ENCODE results near the gene AIFM2. TPM values are rescaled to one million over a fixed set of nuclear protein-coding genes. Genes with fewer than 3 reads are reported as not detected.

AIFM2 gene
- total and polyA plus RNA-seq, 4 donors = 3.6 to 19.1 (median 15.5) TPM

DNA sequence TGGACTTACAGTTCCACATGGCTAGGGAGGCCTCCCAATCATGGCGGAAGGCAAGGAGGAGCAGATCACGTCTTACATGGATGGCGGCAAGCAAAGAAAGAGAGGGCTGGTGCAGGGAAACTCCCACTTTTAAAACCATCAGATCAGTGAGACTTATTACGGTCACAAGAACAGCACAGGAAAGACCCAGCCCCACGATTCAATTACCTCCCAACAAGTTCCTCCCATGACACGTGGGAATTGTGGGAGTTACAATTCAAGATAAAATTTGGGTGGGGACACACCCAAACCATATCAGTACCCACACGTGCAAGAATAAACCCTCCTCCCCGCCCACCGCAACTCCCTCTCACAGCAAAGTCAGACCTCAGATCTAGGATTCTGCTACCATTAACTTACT, 4.5 kb upstream of the AIFM2 start:
- WGBS, 2 donors = 87 to 92% methylated on average over 9 of the region's 9 CpGs
- no peak overlapping the region for H3K4me3 ChIP-seq
- H3K27ac ChIP-seq (ENCODE audit: low read depth in 1 of 2, low read length in 1 of 2) = no peak overlapping the region
- ATAC-seq (ENCODE audit: insufficient read depth, low FRiP score) = no peak
- TF ChIP-seq, protein P1, sequence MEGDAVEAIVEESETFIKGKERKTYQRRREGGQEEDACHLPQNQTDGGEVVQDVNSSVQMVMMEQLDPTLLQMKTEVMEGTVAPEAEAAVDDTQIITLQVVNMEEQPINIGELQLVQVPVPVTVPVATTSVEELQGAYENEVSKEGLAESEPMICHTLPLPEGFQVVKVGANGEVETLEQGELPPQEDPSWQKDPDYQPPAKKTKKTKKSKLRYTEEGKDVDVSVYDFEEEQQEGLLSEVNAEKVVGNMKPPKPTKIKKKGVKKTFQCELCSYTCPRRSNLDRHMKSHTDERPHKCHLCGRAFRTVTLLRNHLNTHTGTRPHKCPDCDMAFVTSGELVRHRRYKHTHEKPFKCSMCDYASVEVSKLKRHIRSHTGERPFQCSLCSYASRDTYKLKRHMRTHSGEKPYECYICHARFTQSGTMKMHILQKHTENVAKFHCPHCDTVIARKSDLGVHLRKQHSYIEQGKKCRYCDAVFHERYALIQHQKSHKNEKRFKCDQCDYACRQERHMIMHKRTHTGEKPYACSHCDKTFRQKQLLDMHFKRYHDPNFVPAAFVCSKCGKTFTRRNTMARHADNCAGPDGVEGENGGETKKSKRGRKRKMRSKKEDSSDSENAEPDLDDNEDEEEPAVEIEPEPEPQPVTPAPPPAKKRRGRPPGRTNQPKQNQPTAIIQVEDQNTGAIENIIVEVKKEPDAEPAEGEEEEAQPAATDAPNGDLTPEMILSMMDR (IDR thresholded peaks at IDR 0.05; ENCODE audit: control extremely low read depth, extremely low read depth) = no peak
- no peak overlapping the region for H3K9ac ChIP-seq (ENCODE audit: insufficient read depth in 1 of 2, low read length in 2 of 2)
- H3K27me3 ChIP-seq (ENCODE audit: control insufficient read depth in 3 of 3, insufficient read depth in 3 of 3, low read length in 2 of 3) = no peaks in the 10 kb centered on the region
- no peaks in the 10 kb centered on the region for H3K9me3 ChIP-seq (ENCODE audit: control insufficient read depth in 4 of 4, insufficient read depth in 3 of 4, low read length in 3 of 4)
- DNase-seq = no peak
- H3K4me1 ChIP-seq (ENCODE audit: control insufficient read depth in 5 of 5, insufficient read depth in 5 of 5, low read length in 5 of 5) = peaks cover 0 to 8% (median 0%) of the 10 kb centered on the region in 5 donors
- peaks cover 0 to 5% (median 1%) of the 10 kb centered on the region in 4 donors for H3K36me3 ChIP-seq (ENCODE audit: control insufficient read depth in 4 of 4, insufficient read depth in 4 of 4, low read length in 4 of 4)

DNA sequence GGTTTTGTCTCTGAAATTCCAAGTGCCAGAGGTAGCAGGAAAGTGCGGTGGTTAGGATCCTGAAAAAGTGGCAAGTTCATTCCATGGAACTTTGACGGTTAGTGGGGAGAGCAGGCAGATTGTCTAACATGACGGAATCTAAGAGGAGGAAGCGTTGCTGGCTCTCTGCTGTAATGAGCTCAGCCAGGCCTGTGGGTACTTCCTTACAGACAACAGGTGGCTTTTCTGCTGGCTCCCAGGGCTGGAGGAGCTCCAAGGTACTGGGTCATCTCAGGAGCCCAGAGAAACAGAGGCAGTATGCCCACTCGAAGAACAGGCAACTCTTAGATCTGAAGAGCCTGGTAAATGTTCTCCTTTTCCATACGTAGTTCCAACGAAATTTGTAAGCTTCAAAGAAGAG, 3.1 kb upstream of the AIFM2 start:
- 62 to 79% methylated on average over 7 of the region's 7 CpGs for whole genome bisulfite sequencing, 2 donors
- H3K4me3 ChIP-seq = no peak overlapping the region
- peaks cover 0 to 5% (median 1%) of the 10 kb centered on the region in 4 donors for H3K36me3 ChIP-seq (ENCODE audit: control insufficient read depth in 4 of 4, insufficient read depth in 4 of 4, low read length in 4 of 4)
- ATAC-seq (ENCODE audit: insufficient read depth, low FRiP score) (no peak), DNase-seq (no peak)
- H3K27ac ChIP-seq (ENCODE audit: low read depth in 1 of 2, low read length in 1 of 2) = no peak overlapping the region
- TF ChIP-seq, protein P1 (IDR thresholded peaks at IDR 0.05; ENCODE audit: control extremely low read depth, extremely low read depth) = no peak
- H3K27me3 ChIP-seq (ENCODE audit: control insufficient read depth in 3 of 3, insufficient read depth in 3 of 3, low read length in 2 of 3) = no peaks in the 10 kb centered on the region
- H3K9ac ChIP-seq (ENCODE audit: insufficient read depth in 1 of 2, low read length in 2 of 2) = no peak overlapping the region
- H3K9me3 ChIP-seq (ENCODE audit: control insufficient read depth in 4 of 4, insufficient read depth in 3 of 4, low read length in 3 of 4) = no peaks in the 10 kb centered on the region
- H3K4me1 ChIP-seq (ENCODE audit: control insufficient read depth in 5 of 5, insufficient read depth in 5 of 5, low read length in 5 of 5) = peaks cover 0 to 9% (median 1%) of the 10 kb centered on the region in 5 donors

DNA sequence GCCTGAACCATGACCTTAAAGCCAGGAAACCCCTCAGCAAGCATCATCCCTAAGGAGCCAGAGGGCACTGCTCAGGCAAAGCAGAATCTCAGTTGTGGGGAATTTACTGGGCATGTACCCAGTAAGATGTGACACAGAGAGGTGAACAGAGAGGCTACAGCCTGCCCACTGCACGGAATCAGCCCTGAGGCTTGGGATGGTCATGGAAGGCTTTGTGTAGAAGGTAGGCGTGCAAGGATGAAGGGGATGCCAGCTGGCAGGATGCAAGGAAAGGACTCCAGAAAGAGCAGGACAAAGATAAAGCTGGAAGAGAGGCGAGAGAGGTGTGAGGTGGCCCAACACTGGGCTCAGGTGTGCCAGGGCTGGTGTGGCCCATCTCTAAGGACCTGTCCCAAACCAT, 2.4 kb upstream of the AIFM2 start:
- ATAC-seq (ENCODE audit: insufficient read depth, low FRiP score) (no peak), DNase-seq (no peak)
- Histone ChIP-seq H3K4me3 (no peak overlapping the region), H3K4me1 (ENCODE audit: control insufficient read depth in 5 of 5, insufficient read depth in 5 of 5, low read length in 5 of 5) (peaks cover 0 to 9% (median 4%) of the 10 kb centered on the region in 5 donors), H3K27me3 (ENCODE audit: control insufficient read depth in 3 of 3, insufficient read depth in 3 of 3, low read length in 2 of 3) (no peaks in the 10 kb centered on the region), H3K9me3 (ENCODE audit: control insufficient read depth in 4 of 4, insufficient read depth in 3 of 4, low read length in 3 of 4) (no peaks in the 10 kb centered on the region), H3K36me3 (ENCODE audit: control insufficient read depth in 4 of 4, insufficient read depth in 4 of 4, low read length in 4 of 4) (peaks cover 0 to 5% (median 1%) of the 10 kb centered on the region in 4 donors), H3K9ac (ENCODE audit: insufficient read depth in 1 of 2, low read length in 2 of 2) (no peak overlapping the region), H3K27ac (ENCODE audit: low read depth in 1 of 2, low read length in 1 of 2) (no peak overlapping the region)
- 96 to 97% methylated on average over 3 of the region's 3 CpGs for WGBS, 2 donors
- TF ChIP-seq, protein P1 (IDR thresholded peaks at IDR 0.05; ENCODE audit: control extremely low read depth, extremely low read depth) = no peak

DNA sequence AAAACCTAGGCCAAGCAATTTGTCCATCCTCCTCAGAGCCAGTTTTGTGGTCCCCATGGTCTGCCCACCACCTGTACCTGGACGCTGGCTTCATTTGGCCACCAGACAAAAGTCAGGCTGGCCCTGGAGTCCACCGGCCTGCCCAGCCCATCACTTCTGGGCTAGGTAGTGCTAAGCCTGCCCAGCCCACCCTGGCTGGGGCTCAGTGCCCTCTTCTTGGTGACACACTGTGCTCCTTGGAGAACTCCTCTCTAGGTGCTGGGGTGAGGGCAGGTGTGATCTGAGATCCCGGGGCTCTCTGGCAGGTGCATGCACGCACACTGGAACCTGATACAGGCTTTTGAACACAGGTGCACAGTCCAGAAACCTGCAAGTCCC, 1.1 kb downstream of the AIFM2 start:
- WGBS, 2 donors = 92 to 97% methylated on average over 4 of the region's 4 CpGs
- Histone ChIP-seq H3K4me1 (ENCODE audit: control insufficient read depth in 5 of 5, insufficient read depth in 5 of 5, low read length in 5 of 5) (peaks cover 0 to 9% (median 4%) of the 10 kb centered on the region in 5 donors), H3K27ac (ENCODE audit: low read depth in 1 of 2, low read length in 1 of 2) (peak overlapping the region; percentile 21 to 84), H3K9me3 (ENCODE audit: control insufficient read depth in 4 of 4, insufficient read depth in 3 of 4, low read length in 3 of 4) (no peaks in the 10 kb centered on the region), H3K4me3 (peak overlapping the region; percentile 17), H3K36me3 (ENCODE audit: control insufficient read depth in 4 of 4, insufficient read depth in 4 of 4, low read length in 4 of 4) (no peaks in the 10 kb centered on the region), H3K9ac (ENCODE audit: insufficient read depth in 1 of 2, low read length in 2 of 2) (no peak overlapping the region), H3K27me3 (ENCODE audit: control insufficient read depth in 3 of 3, insufficient read depth in 3 of 3, low read length in 2 of 3) (no peaks in the 10 kb centered on the region)
- DNase-seq = no peak
- TF ChIP-seq, protein P1 (IDR thresholded peaks at IDR 0.05; ENCODE audit: control extremely low read depth, extremely low read depth) = no peak
- ATAC-seq (ENCODE audit: insufficient read depth, low FRiP score) = no peak

All from lung (tissue), 12 donors.